Measurements from ENCODE around the gene KLHDC4. TPM values are rescaled to one million over a fixed set of nuclear protein-coding genes. Genes with fewer than 3 reads are reported as not detected.
"Not testable (repeated sequence)": the region's sequence is repeated elsewhere in the genome, so short reads cannot be mapped to it uniquely, and the experiment has no call there.

Gene KLHDC4
- 100 to 1,000 TPM in 2 of 6 donors, 10 to 100 TPM in 4; 30.7 to 248 (median 37.5) TPM for total RNA-seq

DNA sequence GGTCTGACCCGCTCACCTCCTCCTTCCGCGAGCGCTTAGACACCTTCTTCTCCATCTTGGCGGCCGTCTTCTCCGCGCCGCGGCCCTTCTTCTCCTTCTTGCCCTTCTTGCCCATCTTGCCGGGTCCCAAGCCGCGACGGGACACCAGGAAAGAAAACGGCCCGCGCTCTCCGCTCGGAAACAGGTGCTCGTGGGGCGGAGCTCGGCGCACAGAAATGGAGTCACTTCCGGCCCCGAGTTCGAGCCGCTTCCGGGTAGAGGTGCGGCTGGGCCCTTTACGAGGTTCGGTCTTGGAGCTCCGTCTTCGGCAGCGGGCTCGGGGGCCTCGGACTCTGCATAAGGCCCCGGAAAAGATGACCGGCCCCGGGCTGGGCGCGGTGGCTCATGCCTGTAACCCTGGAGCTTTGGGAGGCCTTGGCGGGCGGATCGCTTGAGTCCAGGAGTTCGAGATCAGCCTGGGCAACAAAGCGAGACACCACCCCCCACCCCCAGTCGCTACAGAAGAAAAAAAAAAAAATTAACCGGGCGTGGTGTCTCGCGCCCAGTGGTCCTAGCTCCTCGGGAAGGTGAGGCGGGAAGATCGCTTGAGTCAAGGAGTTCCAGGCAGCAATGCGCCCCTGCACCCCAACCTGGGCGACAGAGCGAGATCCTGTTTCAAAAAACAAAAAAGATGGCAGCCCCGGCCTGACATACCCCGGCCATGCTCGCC is at the start of gene KLHDC4:
Gene KLHDC4, minus strand, starts transcription at position 211 of the 709 bp plus-strand sequence. Its CDS starts 96 bp downstream, at position 115.
- Histone ChIP-seq H3K4me3 (peak within 1 kb of the TSS; percentile 75 to 98 (median 96)), H3K27me3 (no peaks in the 10 kb centered on the region), H3K4me1 (peaks cover 13 to 30% (median 18%) of the 10 kb centered on the region in 4 donors), H3K27ac (peak within 1 kb of the TSS; percentile 91 to 96 (median 92)), H3K36me3 (peaks cover 0 to 29% (median 15%) of the 10 kb centered on the region in 4 donors), H3K9me3 (no peaks in the 10 kb centered on the region)
- ATAC-seq (ENCODE audit: low FRiP score in 2 of 2) = peak; percentile 91 to 97
- TF ChIP-seq POLR2A (IDR thresholded peaks at IDR 0.05) (peak in 3 of 4 donors; percentile 29 to 86 (median 67)), CTCF (IDR thresholded peaks at IDR 0.05) (no peak), EP300 (IDR thresholded peaks at IDR 0.05) (peak in 1 of 4 donors; percentile 10), POLR2AphosphoS5 (IDR thresholded peaks at IDR 0.05) (peak; percentile 75 to 89)
- peak; percentile 90 to 96 for DNase-seq
- WGBS, 2 donors = 1% methylated on average over 32 to 58 of the region's 60 CpGs

DNA sequence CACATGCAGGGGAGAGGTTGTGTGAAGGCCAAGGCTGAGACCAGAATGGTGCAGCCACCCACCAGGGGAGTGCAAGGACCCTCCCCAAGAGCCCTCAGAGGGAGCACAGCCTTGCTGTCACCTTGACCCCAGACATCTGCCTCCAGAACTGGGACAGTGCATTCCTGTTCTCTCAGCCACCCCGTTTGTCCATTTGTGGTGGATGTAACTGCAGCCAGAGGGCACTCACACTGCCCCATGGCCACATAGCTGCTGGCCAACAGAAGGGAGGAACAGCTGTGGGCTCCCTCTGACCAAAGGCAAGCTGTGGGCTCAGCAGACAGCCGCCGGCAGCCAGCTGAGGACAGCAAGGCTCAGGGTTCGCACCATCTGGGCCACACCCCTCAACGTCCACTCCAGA is 49.8 kb upstream of the KLHDC4 start:
- Histone ChIP-seq H3K9me3 (peaks cover 7 to 28% (median 18%) of the 10 kb centered on the region in 4 donors), H3K27me3 (no peaks in the 10 kb centered on the region), H3K36me3 (no peaks in the 10 kb centered on the region), H3K4me3 (no peak overlapping the region), H3K4me1 (no peaks in the 10 kb centered on the region), H3K27ac (no peak overlapping the region)
- DNase-seq (no peak), ATAC-seq (ENCODE audit: low FRiP score in 2 of 2) (no peak)
- TF ChIP-seq POLR2A (IDR thresholded peaks at IDR 0.05) (no peak), EP300 (IDR thresholded peaks at IDR 0.05) (no peak), POLR2AphosphoS5 (IDR thresholded peaks at IDR 0.05) (no peak), CTCF (IDR thresholded peaks at IDR 0.05) (no peak)
- 29 to 76% methylated on average over 1 to 5 of the region's 5 CpGs for WGBS, 2 donors

- 35 to 42% methylated on average over 10 of the region's 10 CpGs for WGBS, 2 donors
- DNase-seq = no peak
- peaks cover 1 to 3% (median 2%) of the 10 kb centered on the region in 4 donors for H3K4me1 ChIP-seq
Measured at GRCh38 chr16:87812200-87812656, 46.4 kb upstream of the KLHDC4 start.

DNA sequence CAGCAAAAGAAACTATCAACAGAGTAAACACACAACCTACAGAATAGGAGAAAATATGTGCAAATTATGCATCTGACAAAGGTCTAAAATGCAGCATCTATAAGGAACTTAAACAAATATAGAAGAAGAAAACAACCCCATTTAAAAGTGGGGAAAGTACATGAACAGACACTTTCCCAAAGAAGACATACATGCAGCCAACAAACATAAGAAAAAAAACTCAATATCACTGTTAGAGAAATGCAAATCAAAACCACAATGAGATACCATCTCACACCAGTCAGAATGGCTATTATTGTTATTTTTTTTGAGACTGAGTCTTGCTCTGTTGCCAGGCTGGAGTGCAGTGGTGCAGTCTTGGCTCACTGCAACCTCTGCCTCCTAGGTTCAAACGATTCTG is 45.7 kb upstream of the KLHDC4 start:
- H3K4me1 ChIP-seq = peaks cover 7 to 10% (median 10%) of the 10 kb centered on the region in 4 donors
- not testable (repeated sequence) for DNase-seq; H3K27ac ChIP-seq; H3K27me3 ChIP-seq; ATAC-seq (ENCODE audit: low FRiP score in 2 of 2); H3K36me3 ChIP-seq; H3K9me3 ChIP-seq; H3K4me3 ChIP-seq
- 62 to 73% methylated on average over 1 of the region's 1 CpG for WGBS, 2 donors

More at GRCh38 chr16:87812200-87812656, 46.4 kb upstream of the KLHDC4 start:
- no peak for ATAC-seq (ENCODE audit: low FRiP score in 2 of 2)
- TF ChIP-seq CTCF (IDR thresholded peaks at IDR 0.05) = no peak
- TF ChIP-seq POLR2A (IDR thresholded peaks at IDR 0.05) = no peak
- TF ChIP-seq POLR2AphosphoS5 (IDR thresholded peaks at IDR 0.05) = no peak
- TF ChIP-seq EP300 (IDR thresholded peaks at IDR 0.05) = no peak
- Histone ChIP-seq H3K27me3 (no peaks in the 10 kb centered on the region), H3K9me3 (peaks cover 0 to 12% (median 8%) of the 10 kb centered on the region in 4 donors), H3K4me3 (no peak overlapping the region), H3K27ac (no peak overlapping the region), H3K36me3 (no peaks in the 10 kb centered on the region)

- WGBS, 2 donors = 63 to 69% methylated on average over 14 to 15 of the region's 15 CpGs
- no peak overlapping the region for H3K4me3 ChIP-seq
- H3K36me3 ChIP-seq = no peaks in the 10 kb centered on the region
- H3K27me3 ChIP-seq = no peaks in the 10 kb centered on the region
- H3K9me3 ChIP-seq = no peaks in the 10 kb centered on the region
- DNase-seq (no peak), ATAC-seq (ENCODE audit: low FRiP score in 2 of 2) (no peak)
- H3K27ac ChIP-seq = no peak overlapping the region
- H3K4me1 ChIP-seq = peaks cover 9 to 16% (median 13%) of the 10 kb centered on the region in 4 donors
- TF ChIP-seq CTCF (IDR thresholded peaks at IDR 0.05) = no peak
- TF ChIP-seq EP300 (IDR thresholded peaks at IDR 0.05) = no peak
- no peak for TF ChIP-seq POLR2AphosphoS5 (IDR thresholded peaks at IDR 0.05)
- TF ChIP-seq POLR2A (IDR thresholded peaks at IDR 0.05) = no peak
Measured at GRCh38 chr16:87809150-87809902, 43.5 kb upstream of the KLHDC4 start.

All from upper lobe of left lung (tissue), 6 donors.